HCT116 (cell line): ENCODE data around the gene GATAD1. TPM values are rescaled to one million over a fixed set of nuclear protein-coding genes. Genes with fewer than 3 reads are reported as not detected.
"Not testable (repeated sequence)": the region's sequence is repeated elsewhere in the genome, so short reads cannot be mapped to it uniquely, and the experiment has no call there.

Source experiments
- ATAC-seq: fragments of 200-7000 bp; cut with Tn5 transposase; 2 replicates; pipeline ENCODE4 v1.9.1; 2020; ENCODE audit warnings: mild to moderate bottlenecking, moderate library complexity
- BruUV-seq: library from RNA; stranded (reverse); fragments of 400-500 nt; replicated peaks from 2 replicates; lab custom pipeline; 2021; lab: Mats Ljungman, UMichigan
- CTCF ChIA-PET: fragments of 300-600 bp; sonication (Branson Sonifier 250); formaldehyde crosslinking; loops from one replicate; lab custom pipeline; 2021; ENCODE audit warnings: antibody characterized with exemption; lab: Charles Lee
- POLR2A ChIA-PET: fragments of 300-600, 350-600 bp; sonication (Branson Sonifier 250); formaldehyde crosslinking; loops from one replicate; lab custom pipeline; 2021; ENCODE audit warnings: antibody characterized with exemption; lab: Charles Lee
- RAD21 ChIA-PET, 2 experiments: fragments of 300-600 bp; sonication (Branson Sonifier 250); formaldehyde crosslinking; loops; one replicate each; lab custom pipeline; 2023; ENCODE audit warnings: low total read pairs in 2 of 2; ENCODE audit not compliant: uncharacterized antibody in 2 of 2, unreplicated experiment in 2 of 2, low non-redundant PET in 1 of 2; lab: Charles Lee
- DNase-seq: peaks from one replicate; pipeline ENCODE4 v3.0.0-alpha.2; 2010; ENCODE audit warnings: low read depth, low spot score
- H2AFZ ChIP-seq: fragments of 200-600 bp; shearing (Covaris generic), sonication (generic); 2 replicates; pipeline ENCODE4 v1.6.1; 2017; ENCODE audit warnings: low read depth, mixed run types, mixed read lengths, antibody characterized with exemption, low read length; ENCODE audit not compliant: poor library complexity, severe bottlenecking
- H3K27ac ChIP-seq: 2 replicates; pipeline ENCODE4 v1.5.1; 2012; ENCODE audit warnings: low read depth, low read length
- H3K27me3 ChIP-seq: fragments of 200-600 bp; sonication (generic); 2 replicates; pipeline ENCODE4 v1.6.1; 2016; ENCODE audit warnings: mixed run types, low read length, mixed read lengths; ENCODE audit not compliant: insufficient read depth
- H3K36me3 ChIP-seq, 2 experiments: fragments of 200-500 bp in 1 of 2; fragments of 200-600 bp in 1 of 2; sonication (Bioruptor generic) in 1 of 2; sonication (generic) in 1 of 2; 2 replicates each; pipeline versions ENCODE4 v1.5.1 to v1.6.1; 2014 to 2016; ENCODE audit warnings: low read length in 2 of 2, inconsistent platforms in 1 of 2, mixed read lengths in 1 of 2, mixed run types in 1 of 2; ENCODE audit not compliant: insufficient read depth in 2 of 2, control insufficient read depth in 1 of 2
- H3K4me1 ChIP-seq, 2 experiments: fragments of 200-600 bp in 1 of 2; sonication (generic) in 1 of 2; 2 replicates each; pipeline versions ENCODE4 v1.5.1 to v1.6.1; 2012 to 2017; ENCODE audit warnings: low read length in 2 of 2, inconsistent platforms in 1 of 2, mild to moderate bottlenecking in 1 of 2, mixed read lengths in 1 of 2, mixed run types in 1 of 2, moderate library complexity in 1 of 2; ENCODE audit not compliant: insufficient read depth in 2 of 2, control insufficient read depth in 1 of 2
- H3K4me2 ChIP-seq: fragments of 200-600 bp; sonication (generic); 2 replicates; pipeline ENCODE4 v1.6.1; 2017; ENCODE audit warnings: mixed run types, low read length, mixed read lengths
- H3K4me3 ChIP-seq, 2 experiments: fragments of 200-600 bp in 1 of 2; sonication (generic) in 1 of 2; replicated peaks in 1 of 2; 2 replicates each; pipeline ENCODE4 v1.5.1; 2011 to 2016; ENCODE audit warnings: low read length in 2 of 2, control low read depth in 1 of 2, low read depth in 1 of 2, mild to moderate bottlenecking in 1 of 2, mixed read lengths in 1 of 2, mixed run types in 1 of 2
- H3K79me2 ChIP-seq: fragments of 200-600 bp; sonication (generic); 2 replicates; pipeline ENCODE4 v1.6.1; 2017; ENCODE audit warnings: mild to moderate bottlenecking, mixed run types, low read length, moderate library complexity, mixed read lengths; ENCODE audit not compliant: insufficient read depth
- H3K9ac ChIP-seq: fragments of 200-600 bp; sonication (generic); 2 replicates; pipeline ENCODE4 v1.6.1; 2016; ENCODE audit warnings: low read length, mixed read lengths
- H3K9me2 ChIP-seq: fragments of 200-600 bp; sonication (generic), shearing (Covaris generic); 2 replicates; pipeline ENCODE4 v1.6.1; 2017; ENCODE audit warnings: mixed run types, mild to moderate bottlenecking, moderate library complexity; ENCODE audit not compliant: insufficient read depth
- H3K9me3 ChIP-seq, 2 experiments: fragments of 200-500 bp in 1 of 2; fragments of 200-600 bp in 1 of 2; sonication (Bioruptor generic) in 1 of 2; sonication (generic) in 1 of 2; 2 replicates each; pipeline ENCODE4 v1.6.1; 2014 to 2017; ENCODE audit warnings: low read length in 2 of 2, mixed read lengths in 2 of 2, inconsistent platforms in 1 of 2, low read depth in 1 of 2, mild to moderate bottlenecking in 1 of 2, mixed run types in 1 of 2, moderate library complexity in 1 of 2; ENCODE audit not compliant: control insufficient read depth in 1 of 2, insufficient read depth in 1 of 2
- H4K20me1 ChIP-seq: fragments of 200-600 bp; sonication (generic), shearing (Covaris generic); 2 replicates; pipeline ENCODE4 v1.6.1; 2017; ENCODE audit warnings: mixed run types, mild to moderate bottlenecking, moderate library complexity; ENCODE audit not compliant: insufficient read depth
- CTCF ChIP-seq, 3 experiments: fragments of 200-600 bp in 1 of 3; sonication (generic) in 1 of 3; IDR thresholded peaks in 2 of 3; conservative IDR thresholded peaks in 1 of 3; 2 replicates each; pipeline ENCODE4 v1.5.1; 2012 to 2017; ENCODE audit warnings: low read depth in 2 of 3, low read length in 2 of 3, antibody characterized with exemption in 1 of 3, borderline replicate concordance in 1 of 3, control low read depth in 1 of 3, mild to moderate bottlenecking in 1 of 3, mixed read lengths in 1 of 3, mixed run types in 1 of 3, moderate library complexity in 1 of 3; ENCODE audit not compliant: insufficient read depth in 1 of 3
- ELF1 ChIP-seq: IDR thresholded peaks from 2 replicates; pipeline ENCODE4 v1.6.1; 2012; ENCODE audit warnings: low read depth, borderline replicate concordance
- EZH2 ChIP-seq: fragments of 200-600 bp; sonication (generic); IDR thresholded peaks from 2 replicates; pipeline ENCODE4 v1.6.1; 2017; ENCODE audit warnings: antibody characterized with exemption, mixed run types
- JUND ChIP-seq: IDR thresholded peaks from 2 replicates; pipeline ENCODE4 v1.6.1; 2012
- POLR2AphosphoS5 ChIP-seq: IDR thresholded peaks from 2 replicates; pipeline ENCODE4 v1.6.1; 2011; ENCODE audit warnings: mild to moderate bottlenecking, low read depth, low read length, moderate library complexity
- RAD21 ChIP-seq: IDR thresholded peaks from 2 replicates; pipeline ENCODE4 v1.6.1; 2012; ENCODE audit warnings: low read depth, mild to moderate bottlenecking
- REST ChIP-seq: IDR thresholded peaks from 2 replicates; pipeline ENCODE4 v1.6.1; 2012; ENCODE audit warnings: low read depth
- SRF ChIP-seq: IDR thresholded peaks from 2 replicates; pipeline ENCODE4 v1.6.1; 2012; ENCODE audit warnings: low read depth
- ZFX ChIP-seq: fragments of 450-650 bp; IDR thresholded peaks from 2 replicates; pipeline ENCODE4 v1.6.1; 2017
- intact Hi-C: fragments of 100-400 bp; cut with micrococcal nuclease; formaldehyde crosslinking; loops from 2 replicates; pipeline ENCODE4 v1.10.0; 2022
- total RNA-seq: library from RNA; stranded (reverse); gene quantifications from one replicate; pipeline ENCODE4 v1.2.1, GENCODE V29; 2021; ENCODE audit not compliant: unreplicated experiment
- TF ChIP-seq, protein P1 (sequence below): IDR thresholded peaks from 2 replicates; pipeline ENCODE4 v1.6.1; 2012

The GATAD1 gene
- total RNA-seq, 1 experiment from 2014 or later = 23.9 TPM

- Histone ChIP-seq H3K36me3 (no peaks in the 10 kb centered on the region), H2AFZ (no peak overlapping the region), H3K27ac (no peak overlapping the region), H4K20me1 (no peaks in the 10 kb centered on the region), H3K9me2 (no peaks in the 10 kb centered on the region), H3K4me3 (no peak overlapping the region), H3K9me3 (no peaks in the 10 kb centered on the region), H3K9ac (no peak overlapping the region), H3K4me1 (no peaks in the 10 kb centered on the region), H3K27me3 (no peaks in the 10 kb centered on the region), H3K79me2 (no peaks in the 10 kb centered on the region), H3K4me2 (no peak overlapping the region)
- POLR2A ChIA-PET = no interaction called here
- intact Hi-C loops = no loop called here
- no peak for DNase-seq
- TF ChIP-seq JUND = no peak
- TF ChIP-seq, protein P1, sequence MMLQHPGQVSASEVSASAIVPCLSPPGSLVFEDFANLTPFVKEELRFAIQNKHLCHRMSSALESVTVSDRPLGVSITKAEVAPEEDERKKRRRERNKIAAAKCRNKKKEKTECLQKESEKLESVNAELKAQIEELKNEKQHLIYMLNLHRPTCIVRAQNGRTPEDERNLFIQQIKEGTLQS = no peak
- TF ChIP-seq ELF1 = no peak
- no peak for TF ChIP-seq EZH2
- no peak for TF ChIP-seq ZFX
- no peak for TF ChIP-seq RAD21
- TF ChIP-seq SRF = no peak
- TF ChIP-seq POLR2AphosphoS5 = no peak
- no peak for TF ChIP-seq CTCF (IDR thresholded peaks at IDR 0.05 in 2 of 3, conservative IDR thresholded peaks at IDR 0.05 in 1 of 3; ENCODE audit: borderline replicate concordance in 1 of 3, insufficient read depth in 1 of 3, low read depth in 2 of 3, low read length in 2 of 3)
- TF ChIP-seq REST = no peak
- BruUV-seq = no TSS peak
- RAD21 ChIA-PET = no interaction called here
- ATAC-seq = no peak
- CTCF ChIA-PET = no interaction called here
Measured at GRCh38 chr7:92466682-92467081, 19.4 kb downstream of the GATAD1 start.

GRCh38 chr7:92468589-92468988 is 21.3 kb downstream of the GATAD1 start:
- H3K9me3 ChIP-seq, H4K20me1 ChIP-seq, ATAC-seq, H3K27me3 ChIP-seq, H3K4me3 ChIP-seq, H3K27ac ChIP-seq, H3K9ac ChIP-seq, H3K9me2 ChIP-seq, H3K36me3 ChIP-seq, RAD21 ChIA-PET, H3K4me1 ChIP-seq, POLR2A ChIA-PET, BruUV-seq, intact Hi-C loops, DNase-seq, H2AFZ ChIP-seq, H3K79me2 ChIP-seq, CTCF ChIA-PET, H3K4me2 ChIP-seq: not testable (repeated sequence)
